Astrocyte (in vitro differentiated cells and primary cell): ENCODE data around the gene SSU72. TPM values are rescaled to one million over a fixed set of nuclear protein-coding genes. Genes with fewer than 3 reads are reported as not detected.

Source experiments
- DNase-seq: peaks from one replicate; pipeline ENCODE4 v3.0.0-alpha.2; 2010; ENCODE audit warnings: low read depth
- FAIRE-seq: peaks from 2 replicates; lab custom pipeline; 2011; peaks lifted over from hg19 to GRCh38; lab: Jason Lieb, UNC
- H2AFZ ChIP-seq: 2 replicates; pipeline ENCODE4 v1.6.0; 2012; ENCODE audit warnings: low read depth, low read length, inconsistent platforms
- H3K27ac ChIP-seq: 2 replicates; pipeline ENCODE4 v1.5.1; 2011; ENCODE audit warnings: low read depth, low read length, inconsistent platforms
- H3K27me3 ChIP-seq: 2 replicates; pipeline ENCODE4 v1.6.0; 2011; ENCODE audit warnings: low read length, inconsistent platforms; ENCODE audit not compliant: insufficient read depth
- H3K36me3 ChIP-seq: 2 replicates; pipeline ENCODE4 v1.5.1; 2011; ENCODE audit warnings: low read length, inconsistent platforms; ENCODE audit not compliant: insufficient read depth
- H3K4me1 ChIP-seq: 2 replicates; pipeline ENCODE4 v1.5.1; 2011; ENCODE audit warnings: low read length, inconsistent platforms; ENCODE audit not compliant: insufficient read depth
- H3K4me2 ChIP-seq: 2 replicates; pipeline ENCODE4 v1.6.0; 2012; ENCODE audit warnings: low read length, inconsistent platforms
- H3K4me3 ChIP-seq: 2 replicates; pipeline ENCODE4 v1.5.1; 2011; ENCODE audit warnings: low read depth, mild to moderate bottlenecking, low read length, inconsistent platforms; ENCODE audit not compliant: insufficient read depth
- H3K79me2 ChIP-seq: 2 replicates; pipeline ENCODE4 v1.6.0; 2012; ENCODE audit warnings: mild to moderate bottlenecking, low read length, inconsistent platforms; ENCODE audit not compliant: insufficient read depth
- H3K9ac ChIP-seq: 2 replicates; pipeline ENCODE4 v1.6.0; 2012; ENCODE audit warnings: mild to moderate bottlenecking, low read length, inconsistent platforms
- H3K9me3 ChIP-seq: 2 replicates; pipeline ENCODE4 v1.5.1; 2012; ENCODE audit warnings: low read depth, mild to moderate bottlenecking, low read length, inconsistent platforms; ENCODE audit not compliant: insufficient read depth
- H4K20me1 ChIP-seq: 2 replicates; pipeline ENCODE4 v1.6.0; 2012; ENCODE audit warnings: low read length, inconsistent platforms; ENCODE audit not compliant: insufficient read depth
- H3K27ac Mint-ChIP-seq: one replicate; pipeline ENCODE4 v1.8.0; 2021; ENCODE audit warnings: mild to moderate bottlenecking, mixed read lengths; ENCODE audit not compliant: unreplicated experiment
- H3K27me3 Mint-ChIP-seq: one replicate; pipeline ENCODE4 v1.8.0; 2021; ENCODE audit warnings: low read depth, mixed read lengths; ENCODE audit not compliant: unreplicated experiment
- H3K36me3 Mint-ChIP-seq: one replicate; pipeline ENCODE4 v1.8.0; 2021; ENCODE audit warnings: low read depth, mixed read lengths; ENCODE audit not compliant: unreplicated experiment
- H3K4me1 Mint-ChIP-seq: one replicate; pipeline ENCODE4 v1.8.0; 2021; ENCODE audit warnings: low read depth, mixed read lengths; ENCODE audit not compliant: unreplicated experiment
- H3K4me3 Mint-ChIP-seq: one replicate; pipeline ENCODE4 v1.8.0; 2021; ENCODE audit warnings: mild to moderate bottlenecking, moderate library complexity, mixed read lengths; ENCODE audit not compliant: unreplicated experiment
- H3K9me3 Mint-ChIP-seq: one replicate; pipeline ENCODE4 v1.8.0; 2021; ENCODE audit warnings: mild to moderate bottlenecking, mixed read lengths; ENCODE audit not compliant: unreplicated experiment
- CTCF ChIP-seq: IDR thresholded peaks from 2 replicates; pipeline ENCODE4 v1.5.1; 2011; ENCODE audit warnings: low read depth, mild to moderate bottlenecking, inconsistent platforms, low read length, moderate library complexity; ENCODE audit not compliant: insufficient read depth
- EZH2 ChIP-seq: IDR thresholded peaks from 2 replicates; pipeline ENCODE4 v1.6.1; 2012; ENCODE audit warnings: mild to moderate bottlenecking, low read length, inconsistent platforms; ENCODE audit not compliant: insufficient read depth
- total RNA-seq: library from RNA; stranded (reverse); gene quantifications from 2 replicates; pipeline ENCODE4 v1.2.1, GENCODE V29; 2021

The SSU72 gene
- total RNA-seq, 1 donor from 2014 or later = 145 TPM

- Mint-ChIP-seq H3K36me3 (peaks cover 7% of the 10 kb centered on the region), H3K4me1 (peaks cover 2% of the 10 kb centered on the region), H3K27ac (no peak overlapping the region), H3K4me3 (no peak overlapping the region), H3K9me3 (no peaks in the 10 kb centered on the region), H3K27me3 (no peaks in the 10 kb centered on the region)
- no peak overlapping the region for H3K27ac ChIP-seq
- H3K79me2 ChIP-seq = no peaks in the 10 kb centered on the region
- no peak for FAIRE-seq
- H3K4me1 ChIP-seq = peaks cover 6% of the 10 kb centered on the region
- H3K27me3 ChIP-seq = no peaks in the 10 kb centered on the region
- H3K4me3 ChIP-seq = no peak overlapping the region
- H4K20me1 ChIP-seq = peaks cover 19% of the 10 kb centered on the region
- H3K9ac ChIP-seq = no peak overlapping the region
- no peaks in the 10 kb centered on the region for H3K9me3 ChIP-seq
- no peak for DNase-seq
- TF ChIP-seq CTCF (no peak), EZH2 (no peak)
- H2AFZ ChIP-seq = no peak overlapping the region
- H3K36me3 ChIP-seq = no peaks in the 10 kb centered on the region
- no peak overlapping the region for H3K4me2 ChIP-seq
Observed at GRCh38 chr1:1544544-1544943, 30.1 kb downstream of the SSU72 start.

DNA sequence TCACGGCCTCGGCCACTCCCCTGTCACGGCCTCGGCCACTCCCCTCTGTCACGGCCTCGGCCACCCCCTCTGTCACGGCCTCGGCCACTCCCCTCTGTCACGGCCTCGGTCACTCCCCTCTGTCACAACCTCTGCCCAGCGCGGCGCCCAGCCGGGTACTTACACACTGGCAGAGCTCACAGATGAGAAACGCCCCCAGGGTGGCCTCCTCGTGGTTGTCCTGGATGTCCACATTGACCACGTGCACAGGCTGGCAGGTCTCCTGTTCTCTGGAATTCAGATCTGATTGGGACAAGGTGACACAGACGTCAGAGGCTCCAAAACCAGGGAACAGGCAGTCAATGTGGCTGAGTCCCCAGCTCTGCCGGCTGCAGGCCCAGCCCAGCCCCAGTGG, 31.0 kb downstream of the SSU72 start:
- no peak for FAIRE-seq

More for the DNA sequence above, 31.0 kb downstream of the SSU72 start:
- DNase-seq = no peak
- no peaks in the 10 kb centered on the region for H3K9me3 ChIP-seq
- Mint-ChIP-seq H3K4me3 (no peak overlapping the region), H3K9me3 (no peaks in the 10 kb centered on the region), H3K27me3 (no peaks in the 10 kb centered on the region), H3K36me3 (peaks cover 8% of the 10 kb centered on the region), H3K4me1 (peaks cover 1% of the 10 kb centered on the region), H3K27ac (no peak overlapping the region)
- H3K4me3 ChIP-seq = no peak overlapping the region
- H3K36me3 ChIP-seq = no peaks in the 10 kb centered on the region
- H3K4me1 ChIP-seq = peaks cover 13% of the 10 kb centered on the region
- no peaks in the 10 kb centered on the region for H3K27me3 ChIP-seq
- no peak for TF ChIP-seq EZH2
- no peak for TF ChIP-seq CTCF
- H3K79me2 ChIP-seq = peaks cover 8% of the 10 kb centered on the region
- no peak overlapping the region for H3K9ac ChIP-seq
- H3K4me2 ChIP-seq = no peak overlapping the region
- no peak overlapping the region for H3K27ac ChIP-seq
- H2AFZ ChIP-seq = no peak overlapping the region
- peaks cover 23% of the 10 kb centered on the region for H4K20me1 ChIP-seq
